Middle frontal gyrus (tissue), 1 donor: ENCODE data around the gene GK2.

Experiments
- DNase-seq: peaks from one replicate; pipeline ENCODE4 v3.0.0-alpha.2; 2015; ENCODE audit warnings: low spot score; ENCODE audit errors: extremely low spot score

Gene GK2

GRCh38 chr4:79385641-79386040, 22.4 kb downstream of the GK2 start:
- no peak for DNase-seq

- DNase-seq: no peak
These were observed 26.9 kb downstream of the GK2 start for GRCh38 chr4:79381161-79381560.

- DNase-seq: no peak
These were observed 38.0 kb downstream of the GK2 start for GRCh38 chr4:79370026-79370425.

- no peak for DNase-seq
These were observed 40.9 kb downstream of the GK2 start for GRCh38 chr4:79367096-79367495.

- DNase-seq: no peak
These were observed 41.6 kb downstream of the GK2 start for GRCh38 chr4:79366422-79366821.

- no peak for DNase-seq
These were observed 44.0 kb downstream of the GK2 start for GRCh38 chr4:79364061-79364460.

- DNase-seq: no peak
These were observed 45.4 kb downstream of the GK2 start for GRCh38 chr4:79362626-79363025.

GRCh38 chr4:79360006-79360405, 48.0 kb downstream of the GK2 start:
- no peak for DNase-seq

GRCh38 chr4:79358438-79358837, 49.6 kb downstream of the GK2 start:
- no peak for DNase-seq

GRCh38 chr4:79357365-79357764, 50.7 kb downstream of the GK2 start:
- DNase-seq: no peak
